ENCODE data around the gene NSUN4. TPM values are rescaled to one million over a fixed set of nuclear protein-coding genes. Genes with fewer than 3 reads are reported as not detected.
"Not testable (repeated sequence)": the region's sequence is repeated elsewhere in the genome, so short reads cannot be mapped to it uniquely, and the experiment has no call there.

NSUN4 gene
- polyA plus RNA-seq, 3 donors: 8.5 to 12.8 (median 10.4) TPM

DNA sequence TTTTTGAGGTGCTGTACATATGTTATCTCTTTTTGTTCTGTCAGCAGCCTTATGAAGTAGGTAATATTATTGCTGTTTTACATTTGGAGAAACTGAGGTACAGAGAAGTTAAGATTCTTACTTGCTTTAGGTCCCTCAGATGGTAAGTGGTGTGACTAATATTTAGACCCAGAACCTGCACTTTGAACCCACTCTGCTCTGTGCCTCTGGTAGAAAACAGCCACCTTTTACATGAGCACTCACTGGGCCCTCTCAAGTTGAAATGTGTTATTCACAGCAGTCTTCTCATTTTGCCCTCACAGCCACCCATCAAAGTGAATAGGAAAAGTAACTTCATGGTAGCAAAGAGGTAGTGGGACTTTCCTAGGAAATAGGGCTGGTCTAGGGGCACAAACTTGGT, 4.7 kb downstream of the NSUN4 start:
- Histone ChIP-seq H3K27me3 (ENCODE audit: control insufficient read depth in 2 of 2, insufficient read depth in 2 of 2, low read length in 2 of 2) (no peaks in the 10 kb centered on the region), H3K4me2 (replicated peaks; ENCODE audit: extremely low read depth, low read length, poor library complexity, severe bottlenecking) (no peak overlapping the region), H3K79me2 (ENCODE audit: insufficient read depth, low read length) (peaks cover 26% of the 10 kb centered on the region), H3K9me3 (replicated peaks in 1 of 2; ENCODE audit: control insufficient read depth in 1 of 2, insufficient read depth in 1 of 2, low read length in 2 of 2) (no peaks in the 10 kb centered on the region), H3K4me3 (replicated peaks in 1 of 3; ENCODE audit: low read depth in 2 of 3, low read length in 3 of 3) (no peak overlapping the region), H3K36me3 (replicated peaks in 1 of 2; ENCODE audit: control insufficient read depth in 1 of 2, insufficient read depth in 2 of 2, low read length in 2 of 2) (peaks cover 43 to 51% of the 10 kb centered on the region in 2 donors), H2AFZ (ENCODE audit: insufficient read depth, low read depth, low read length, poor library complexity, severe bottlenecking) (no peak overlapping the region), H3K4me1 (ENCODE audit: control insufficient read depth in 1 of 2, insufficient read depth in 2 of 2, low read length in 2 of 2) (peaks cover 19 to 24% of the 10 kb centered on the region in 2 donors), H3K27ac (ENCODE audit: low read depth in 1 of 2, low read length in 2 of 2) (peak overlapping the region in 1 of 2 donors; percentile 49), H3K9ac (ENCODE audit: insufficient read depth, low read length, poor library complexity, severe bottlenecking) (no peak overlapping the region), H4K20me1 (ENCODE audit: insufficient read depth, low read length) (peaks cover 4% of the 10 kb centered on the region)
- intact Hi-C loops (cut with micrococcal nuclease): no loop called here
- H3K4me3 Mint-ChIP-seq: no peak overlapping the region
- H3K27ac Mint-ChIP-seq: peak overlapping the region in 1 of 7 donors; percentile 37
- peaks cover 37% of the 10 kb centered on the region for H3K4me1 Mint-ChIP-seq
- H3K27me3 Mint-ChIP-seq (ENCODE audit: low read depth in 3 of 3): no peaks in the 10 kb centered on the region
- H3K9me3 Mint-ChIP-seq: peaks cover 0 to 2% (median 0%) of the 10 kb centered on the region in 7 donors
- no peak for DNase-seq
- H3K36me3 Mint-ChIP-seq: peaks cover 52 to 74% of the 10 kb centered on the region in 2 donors
- TF ChIP-seq CTCF (IDR thresholded peaks at IDR 0.05): no peak

DNA sequence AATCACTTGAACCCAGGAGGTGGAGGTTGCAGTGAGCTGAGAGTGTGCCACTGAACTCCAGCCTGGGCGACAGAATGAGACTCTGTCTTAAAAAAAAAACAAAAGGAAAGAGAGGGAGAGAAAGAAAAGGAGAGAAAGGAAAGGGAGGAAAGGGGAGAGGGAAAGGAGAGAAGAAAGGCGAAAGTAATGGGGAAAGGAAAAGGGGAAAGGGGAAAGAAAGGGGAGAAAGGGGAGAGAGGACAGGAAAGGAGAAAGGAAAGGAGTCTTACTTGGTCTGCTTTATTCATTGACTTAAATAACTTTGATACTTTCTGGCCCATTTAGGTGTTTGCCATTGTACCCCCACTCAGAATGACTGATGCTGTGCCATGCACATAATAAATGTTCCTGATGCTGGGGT, 11.8 kb downstream of the NSUN4 start:
- peaks cover 47 to 80% of the 10 kb centered on the region in 2 donors for H3K36me3 Mint-ChIP-seq
- H3K4me1 Mint-ChIP-seq: peaks cover 21% of the 10 kb centered on the region
- peaks cover 0 to 2% (median 0%) of the 10 kb centered on the region in 7 donors for H3K9me3 Mint-ChIP-seq
- TF ChIP-seq CTCF (IDR thresholded peaks at IDR 0.05): no peak
- no peaks in the 10 kb centered on the region for H3K27me3 Mint-ChIP-seq (ENCODE audit: low read depth in 3 of 3)
- H4K20me1 ChIP-seq (ENCODE audit: insufficient read depth, low read length): no peaks in the 10 kb centered on the region
- no peak overlapping the region for H3K4me3 ChIP-seq (replicated peaks in 1 of 3; ENCODE audit: low read depth in 2 of 3, low read length in 3 of 3)
- peaks cover 52 to 70% of the 10 kb centered on the region in 2 donors for H3K36me3 ChIP-seq (replicated peaks in 1 of 2; ENCODE audit: control insufficient read depth in 1 of 2, insufficient read depth in 2 of 2, low read length in 2 of 2)
- H2AFZ ChIP-seq (ENCODE audit: insufficient read depth, low read depth, low read length, poor library complexity, severe bottlenecking): no peak overlapping the region
- no peak overlapping the region for H3K9ac ChIP-seq (ENCODE audit: insufficient read depth, low read length, poor library complexity, severe bottlenecking)
- intact Hi-C loops (cut with micrococcal nuclease): loop anchor here (5.0 kb wide), 2 partner anchors 40 to 105 kb away; partner anchors contain the start of gene RAD54L (in 1 of the 2)
- peaks cover 10 to 15% of the 10 kb centered on the region in 2 donors for H3K4me1 ChIP-seq (ENCODE audit: control insufficient read depth in 1 of 2, insufficient read depth in 2 of 2, low read length in 2 of 2)
- DNase-seq: no peak
- no peak overlapping the region for H3K4me3 Mint-ChIP-seq
- no peak overlapping the region for H3K27ac ChIP-seq (ENCODE audit: low read depth in 1 of 2, low read length in 2 of 2)
- WGBS (ENCODE audit: insufficient coverage): 100% methylated on average over 2 of the region's 2 CpGs
- no peaks in the 10 kb centered on the region for H3K79me2 ChIP-seq (ENCODE audit: insufficient read depth, low read length)
- H3K4me2 ChIP-seq (replicated peaks; ENCODE audit: extremely low read depth, low read length, poor library complexity, severe bottlenecking): no peak overlapping the region
- no peaks in the 10 kb centered on the region for H3K27me3 ChIP-seq (ENCODE audit: control insufficient read depth in 2 of 2, insufficient read depth in 2 of 2, low read length in 2 of 2)
- no peaks in the 10 kb centered on the region for H3K9me3 ChIP-seq (replicated peaks in 1 of 2; ENCODE audit: control insufficient read depth in 1 of 2, insufficient read depth in 1 of 2, low read length in 2 of 2)
- H3K27ac Mint-ChIP-seq: peak overlapping the region in 2 of 7 donors; percentile 10 to 41

DNA sequence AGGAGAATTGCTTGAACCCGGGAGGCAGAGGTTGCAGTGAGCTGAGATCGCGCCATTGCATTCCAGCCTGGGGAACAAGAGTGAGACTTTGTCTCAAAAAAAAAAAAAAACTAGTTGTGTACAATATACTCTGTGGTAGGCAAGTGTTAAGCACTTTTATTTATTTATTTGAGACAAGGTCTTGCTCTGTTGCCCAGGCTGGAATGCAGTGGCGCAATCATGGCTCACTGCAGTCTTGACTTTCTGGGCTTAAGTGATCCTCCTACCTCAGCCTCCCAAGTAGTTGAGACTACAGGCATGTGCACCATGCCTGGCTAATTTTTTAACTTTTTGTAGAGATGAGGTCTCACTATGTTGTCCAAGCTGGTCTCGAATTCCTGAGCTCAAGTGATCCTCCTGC, 15.3 kb downstream of the NSUN4 start:
- not testable (repeated sequence) for H3K4me1 ChIP-seq (ENCODE audit: control insufficient read depth in 1 of 2, insufficient read depth in 2 of 2, low read length in 2 of 2); H4K20me1 ChIP-seq (ENCODE audit: insufficient read depth, low read length); DNase-seq; H3K4me2 ChIP-seq (replicated peaks; ENCODE audit: extremely low read depth, low read length, poor library complexity, severe bottlenecking); H3K9ac ChIP-seq (ENCODE audit: insufficient read depth, low read length, poor library complexity, severe bottlenecking); H3K27ac ChIP-seq (ENCODE audit: low read depth in 1 of 2, low read length in 2 of 2); H3K9me3 Mint-ChIP-seq; H3K4me1 Mint-ChIP-seq; H3K27me3 ChIP-seq (ENCODE audit: control insufficient read depth in 2 of 2, insufficient read depth in 2 of 2, low read length in 2 of 2); H3K4me3 Mint-ChIP-seq; H3K4me3 ChIP-seq (replicated peaks in 1 of 3; ENCODE audit: low read depth in 2 of 3, low read length in 3 of 3); H3K79me2 ChIP-seq (ENCODE audit: insufficient read depth, low read length); H2AFZ ChIP-seq (ENCODE audit: insufficient read depth, low read depth, low read length, poor library complexity, severe bottlenecking); H3K9me3 ChIP-seq (replicated peaks in 1 of 2; ENCODE audit: control insufficient read depth in 1 of 2, insufficient read depth in 1 of 2, low read length in 2 of 2); H3K27me3 Mint-ChIP-seq (ENCODE audit: low read depth in 3 of 3)
- 100% methylated on average over 1 of the region's 5 CpGs for WGBS (ENCODE audit: insufficient coverage)
- peak overlapping the region in 1 of 7 donors; percentile 40 for H3K27ac Mint-ChIP-seq
- H3K36me3 Mint-ChIP-seq: peaks cover 51 to 79% of the 10 kb centered on the region in 2 donors
- intact Hi-C loops (cut with micrococcal nuclease): loop anchor here in 1 of 2 donors (5.0 kb wide), 1 partner anchor 51 kb away; no protein-coding TSS in a partner anchor
- H3K36me3 ChIP-seq (replicated peaks in 1 of 2; ENCODE audit: control insufficient read depth in 1 of 2, insufficient read depth in 2 of 2, low read length in 2 of 2): peaks cover 53 to 81% of the 10 kb centered on the region in 2 donors
